Prostate gland (tissue), 2 donors: Measurements from ENCODE around the gene ITGA1. TPM values are rescaled to one million over a fixed set of nuclear protein-coding genes. Genes with fewer than 3 reads are reported as not detected.

Experiments used
- DNase-seq: peaks from one replicate; pipeline ENCODE4 v3.0.0-alpha.2; 2019; ENCODE audit warnings: low spot score
- H3K27ac ChIP-seq, 2 donors: fragments of 200-600 bp; sonication (generic); 2 replicates each; pipeline ENCODE4 v1.5.1; 2017 to 2019
- H3K27me3 ChIP-seq: fragments of 200-600 bp; sonication (generic); replicated peaks from 2 replicates; pipeline ENCODE4 v1.5.1; 2019; ENCODE audit not compliant: insufficient read depth
- H3K36me3 ChIP-seq, 2 donors: fragments of 200-600 bp; sonication (generic); 1 replicate in 1 of 2; 2 replicates in 1 of 2; pipeline versions ENCODE4 v1.5.1 to v1.8.1; 2017 to 2019
- H3K4me1 ChIP-seq: fragments of 200-600 bp; sonication (generic); replicated peaks from 2 replicates; pipeline ENCODE4 v1.5.1; 2019
- H3K4me3 ChIP-seq, 2 donors: fragments of 200-600 bp; sonication (generic); 2 replicates each; pipeline ENCODE4 v1.5.1; 2017 to 2019
- H3K9me3 ChIP-seq: fragments of 200-600 bp; sonication (generic); 2 replicates; pipeline ENCODE4 v1.5.1; 2017
- CTCF ChIP-seq, 4 experiments: fragments of 200-600 bp in 2 of 4; fragments of 450-650 bp in 2 of 4; sonication (generic) in 2 of 4; IDR thresholded peaks; 1 replicate in 3 of 4; 2 replicates in 1 of 4; pipeline ENCODE4 v1.5.1; 2016 to 2019; ENCODE audit warnings: antibody characterized with exemption in 4 of 4, mild to moderate bottlenecking in 2 of 4, moderate library complexity in 2 of 4
- POLR2A ChIP-seq: fragments of 450-650 bp; IDR thresholded peaks from one replicate; pipeline ENCODE4 v1.6.1; 2016; ENCODE audit warnings: antibody characterized with exemption, mild to moderate bottlenecking
- POLR2AphosphoS5 ChIP-seq: sonication (generic); formaldehyde crosslinking; IDR thresholded peaks from one replicate; pipeline ENCODE4 v1.6.1; 2017; ENCODE audit warnings: antibody characterized with exemption
- WGBS: methylation state at CpG from one replicate; pipeline ENCODE4 v1.1.5; 2018; 5-methylcytosine and 5-hydroxymethylcytosine counted together
- intact Hi-C: fragments of 100-400 bp; cut with DNase I; formaldehyde crosslinking; loops from one replicate; pipeline ENCODE4 v1.14.2; 2022
- total RNA-seq, 2 donors: library from RNA; depleted of rRNA; stranded (reverse); fragments of >200 nt; gene quantifications; one replicate each; pipeline ENCODE4 v1.1.0, GENCODE V29; 2016

ITGA1 gene
- total RNA-seq, 2 donors from 2014 or later = 43.7 to 78.3 TPM

- no peaks in the 10 kb centered on the region for H3K36me3 ChIP-seq
- H3K4me3 ChIP-seq = no peak overlapping the region
- peak overlapping the region; percentile 21 to 49 for H3K27ac ChIP-seq
- DNase-seq = no peak
- intact Hi-C loops = no loop called here
- H3K9me3 ChIP-seq = no peaks in the 10 kb centered on the region
- WGBS = 26% methylated on average over 4 of the region's 4 CpGs
- no peaks in the 10 kb centered on the region for H3K27me3 ChIP-seq
- H3K4me1 ChIP-seq = no peaks in the 10 kb centered on the region
- TF ChIP-seq CTCF (IDR thresholded peaks at IDR 0.05) (no peak), POLR2AphosphoS5 (peak; percentile 55)
These were observed 159.5 kb downstream of the ITGA1 start for GRCh38 chr5:52947208-52947607.

- TF ChIP-seq POLR2AphosphoS5 (no peak), CTCF (IDR thresholded peaks at IDR 0.05) (no peak), POLR2A (no peak)
- Histone ChIP-seq H3K9me3 (no peaks in the 10 kb centered on the region), H3K27me3 (no peaks in the 10 kb centered on the region), H3K4me1 (no peaks in the 10 kb centered on the region), H3K27ac (peak overlapping the region; percentile 3 to 37), H3K36me3 (no peaks in the 10 kb centered on the region), H3K4me3 (no peak overlapping the region)
- DNase-seq = no peak
- intact Hi-C loops = loop anchor here (2.0 kb wide), 1 partner anchor 147 kb away; no protein-coding TSS in a partner anchor
These were observed 160.1 kb downstream of the ITGA1 start for GRCh38 chr5:52947851-52948250.

- intact Hi-C loops = loop anchor here (2.0 kb wide), 1 partner anchor 146 kb away; no protein-coding TSS in a partner anchor
These were observed 160.8 kb downstream of the ITGA1 start for GRCh38 chr5:52948418-52949076.

GRCh38 chr5:52950686-52951085 is 163.0 kb downstream of the ITGA1 start:
- Histone ChIP-seq H3K4me1 (no peaks in the 10 kb centered on the region), H3K4me3 (no peak overlapping the region), H3K36me3 (no peaks in the 10 kb centered on the region), H3K27me3 (no peaks in the 10 kb centered on the region), H3K9me3 (no peaks in the 10 kb centered on the region), H3K27ac (peak overlapping the region in 1 of 2 donors; percentile 41)
- 37% methylated on average over 3 of the region's 3 CpGs for WGBS
- TF ChIP-seq POLR2A = no peak
- TF ChIP-seq POLR2AphosphoS5 = peak; percentile 45
- TF ChIP-seq CTCF (IDR thresholded peaks at IDR 0.05) = no peak
- DNase-seq = peak; percentile 14
- intact Hi-C loops = loop anchor here (2.0 kb wide), 2 partner anchors 40 to 150 kb away; no protein-coding TSS in a partner anchor

More at GRCh38 chr5:52948418-52949076, 160.8 kb downstream of the ITGA1 start:
- H3K9me3 ChIP-seq = no peaks in the 10 kb centered on the region
- TF ChIP-seq POLR2AphosphoS5 = peak; percentile 58
- peak; percentile 36 to 92 (median 80) for TF ChIP-seq CTCF (IDR thresholded peaks at IDR 0.05)
- TF ChIP-seq POLR2A = no peak
- 28% methylated on average over 1 of the region's 1 CpG for WGBS
- no peak overlapping the region for H3K4me3 ChIP-seq
- H3K27me3 ChIP-seq = no peaks in the 10 kb centered on the region
- no peaks in the 10 kb centered on the region for H3K4me1 ChIP-seq
- DNase-seq = peak; percentile 76
- peak overlapping the region; percentile 17 to 37 for H3K27ac ChIP-seq
- H3K36me3 ChIP-seq = no peaks in the 10 kb centered on the region

DNA sequence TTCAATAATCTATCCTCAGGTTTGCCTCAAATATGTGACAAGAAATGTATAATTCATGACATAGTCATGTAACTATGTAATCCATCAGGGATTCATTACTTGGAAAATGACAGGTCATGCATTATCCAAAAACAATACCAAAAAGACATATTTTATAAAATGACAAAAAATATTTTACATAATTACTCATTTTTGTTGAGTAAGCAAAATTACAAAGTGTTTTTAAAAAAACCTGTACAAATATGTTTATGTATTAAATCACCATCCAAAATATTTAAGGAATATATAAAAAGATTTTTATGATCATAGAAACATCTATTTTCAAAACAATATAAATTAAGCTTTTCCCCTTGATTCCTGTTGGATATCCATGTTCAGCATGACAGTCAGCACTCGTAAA is 164.8 kb downstream of the ITGA1 start:
- no peak for TF ChIP-seq POLR2AphosphoS5
- TF ChIP-seq POLR2A = no peak
- no peak for TF ChIP-seq CTCF (IDR thresholded peaks at IDR 0.05)
- no peaks in the 10 kb centered on the region for H3K36me3 ChIP-seq
- intact Hi-C loops = no loop called here
- H3K27ac ChIP-seq = no peak overlapping the region
- 91% methylated on average over 1 of the region's 1 CpG for WGBS
- H3K4me1 ChIP-seq = no peaks in the 10 kb centered on the region
- no peaks in the 10 kb centered on the region for H3K27me3 ChIP-seq
- H3K9me3 ChIP-seq = no peaks in the 10 kb centered on the region
- no peak overlapping the region for H3K4me3 ChIP-seq
- DNase-seq = no peak
